RWPE2 (cell line): ENCODE results near the gene ZCCHC7.

Experiments used
- ATAC-seq: fragments of 200-7000 bp; cut with Tn5 transposase; 3 replicates; pipeline ENCODE4 v1.9.1; 2021; ENCODE audit warnings: low read depth
- DNase-seq: peaks from one replicate; pipeline ENCODE4 v3.0.0-alpha.2; 2020; ENCODE audit warnings: low spot score
- H3K27ac ChIP-seq: fragments of 450-650 bp; 2 replicates; pipeline ENCODE4 v1.5.1; 2017; ENCODE audit warnings: mild to moderate bottlenecking; ENCODE audit not compliant: poor library complexity, severe bottlenecking
- H3K27me3 ChIP-seq: fragments of 250-450 bp; sonication (Bioruptor Pico); 2 replicates; pipeline ENCODE4 v1.5.1; 2021; ENCODE audit warnings: mild to moderate bottlenecking, moderate library complexity; ENCODE audit not compliant: insufficient read depth, poor library complexity, severe bottlenecking
- H3K36me3 ChIP-seq: fragments of 250-450 bp; sonication (Bioruptor Pico); 2 replicates; pipeline ENCODE4 v1.5.1; 2020; ENCODE audit warnings: low read depth, mild to moderate bottlenecking, moderate library complexity
- H3K4me1 ChIP-seq: fragments of 250-450 bp; sonication (Bioruptor Pico); 2 replicates; pipeline ENCODE4 v1.5.1; 2021; ENCODE audit warnings: mild to moderate bottlenecking, moderate library complexity; ENCODE audit not compliant: insufficient read depth, poor library complexity, severe bottlenecking
- H3K4me3 ChIP-seq: fragments of 250-450 bp; sonication (Bioruptor Pico); 2 replicates; pipeline ENCODE4 v1.5.1; 2021; ENCODE audit warnings: mild to moderate bottlenecking, moderate library complexity; ENCODE audit not compliant: severe bottlenecking
- H3K9me3 ChIP-seq: fragments of 250-450 bp; sonication (Bioruptor Pico); 2 replicates; pipeline ENCODE4 v1.5.1; 2021; ENCODE audit warnings: mild to moderate bottlenecking, moderate library complexity; ENCODE audit not compliant: severe bottlenecking
- TF ChIP-seq, protein P1 (sequence below): fragments of 450-650 bp; IDR thresholded peaks from one replicate; pipeline ENCODE4 v1.5.1; 2017; ENCODE audit warnings: mild to moderate bottlenecking, moderate library complexity; ENCODE audit not compliant: poor library complexity, severe bottlenecking

Gene ZCCHC7

DNA sequence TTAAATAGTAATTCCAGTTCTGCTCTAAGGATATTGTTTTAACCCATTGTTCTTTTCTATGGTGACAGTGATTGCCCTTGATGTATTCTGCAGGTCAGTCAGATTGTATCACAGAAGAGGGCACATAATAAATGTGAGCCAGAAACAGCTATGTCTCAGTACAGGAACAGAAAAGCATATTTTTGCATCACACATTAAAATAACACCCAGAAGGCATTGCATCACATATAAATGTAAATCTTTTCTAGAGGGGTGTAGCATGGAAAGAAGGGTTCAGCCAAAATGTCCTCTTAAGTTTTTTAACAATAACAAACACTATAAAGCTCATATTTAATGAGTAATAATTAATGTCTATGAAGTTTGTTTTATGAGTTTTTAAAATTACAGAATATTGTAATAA, 30.0 kb downstream of the ZCCHC7 start:
- Histone ChIP-seq H3K27me3 (no peaks in the 10 kb centered on the region), H3K4me3 (no peak overlapping the region), H3K9me3 (no peaks in the 10 kb centered on the region), H3K36me3 (peaks cover 17% of the 10 kb centered on the region), H3K4me1 (no peaks in the 10 kb centered on the region), H3K27ac (no peak overlapping the region)
- no peak for DNase-seq
- TF ChIP-seq, protein P1, sequence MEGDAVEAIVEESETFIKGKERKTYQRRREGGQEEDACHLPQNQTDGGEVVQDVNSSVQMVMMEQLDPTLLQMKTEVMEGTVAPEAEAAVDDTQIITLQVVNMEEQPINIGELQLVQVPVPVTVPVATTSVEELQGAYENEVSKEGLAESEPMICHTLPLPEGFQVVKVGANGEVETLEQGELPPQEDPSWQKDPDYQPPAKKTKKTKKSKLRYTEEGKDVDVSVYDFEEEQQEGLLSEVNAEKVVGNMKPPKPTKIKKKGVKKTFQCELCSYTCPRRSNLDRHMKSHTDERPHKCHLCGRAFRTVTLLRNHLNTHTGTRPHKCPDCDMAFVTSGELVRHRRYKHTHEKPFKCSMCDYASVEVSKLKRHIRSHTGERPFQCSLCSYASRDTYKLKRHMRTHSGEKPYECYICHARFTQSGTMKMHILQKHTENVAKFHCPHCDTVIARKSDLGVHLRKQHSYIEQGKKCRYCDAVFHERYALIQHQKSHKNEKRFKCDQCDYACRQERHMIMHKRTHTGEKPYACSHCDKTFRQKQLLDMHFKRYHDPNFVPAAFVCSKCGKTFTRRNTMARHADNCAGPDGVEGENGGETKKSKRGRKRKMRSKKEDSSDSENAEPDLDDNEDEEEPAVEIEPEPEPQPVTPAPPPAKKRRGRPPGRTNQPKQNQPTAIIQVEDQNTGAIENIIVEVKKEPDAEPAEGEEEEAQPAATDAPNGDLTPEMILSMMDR: no peak
- ATAC-seq: no peak

DNA sequence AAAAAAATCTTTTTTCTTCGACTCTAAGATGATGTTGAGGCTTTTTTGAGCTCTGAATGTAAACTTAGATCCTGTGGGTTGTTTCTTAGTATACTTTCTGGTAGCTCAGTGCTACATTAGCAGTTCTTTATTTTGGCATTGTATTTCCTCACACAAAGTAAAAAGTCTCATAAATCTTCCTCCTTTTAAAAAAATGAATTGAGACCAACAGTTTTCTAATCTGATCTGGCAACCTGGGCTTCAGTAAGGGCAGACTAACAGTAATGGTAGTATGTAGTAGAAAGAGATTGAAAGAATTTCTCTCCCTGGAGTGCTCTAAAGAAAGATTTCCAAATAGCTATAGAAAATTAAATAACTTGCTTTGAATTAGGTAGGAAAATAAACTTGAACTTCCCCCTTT, 31.4 kb downstream of the ZCCHC7 start:
- H3K27me3 ChIP-seq: no peaks in the 10 kb centered on the region
- no peak overlapping the region for H3K27ac ChIP-seq
- no peak overlapping the region for H3K4me3 ChIP-seq
- peaks cover 21% of the 10 kb centered on the region for H3K36me3 ChIP-seq
- ATAC-seq (no peak), DNase-seq (no peak)
- H3K4me1 ChIP-seq: no peaks in the 10 kb centered on the region
- no peaks in the 10 kb centered on the region for H3K9me3 ChIP-seq
- TF ChIP-seq, protein P1: no peak

DNA sequence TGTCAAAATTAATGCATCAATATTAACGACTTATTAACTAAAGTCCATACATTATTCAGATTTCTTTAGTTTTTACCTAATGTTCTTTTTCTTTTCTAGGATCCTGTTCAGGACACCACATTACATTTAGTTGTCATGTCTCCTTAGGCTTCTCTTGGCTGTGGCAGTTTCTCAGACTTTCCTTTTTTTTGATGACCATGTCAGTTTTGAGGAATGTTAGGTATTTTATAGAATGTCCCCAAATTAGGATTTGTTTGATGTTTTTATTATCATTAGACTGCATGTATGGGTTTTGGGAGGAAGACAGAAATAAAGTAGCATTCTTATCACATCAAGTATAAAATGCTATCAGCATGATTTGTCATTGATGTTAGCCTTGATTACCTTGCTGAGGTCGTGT, 32.0 kb downstream of the ZCCHC7 start:
- H3K4me1 ChIP-seq: no peaks in the 10 kb centered on the region
- no peaks in the 10 kb centered on the region for H3K27me3 ChIP-seq
- DNase-seq (no peak), ATAC-seq (no peak)
- TF ChIP-seq, protein P1: no peak
- peaks cover 17% of the 10 kb centered on the region for H3K36me3 ChIP-seq
- H3K27ac ChIP-seq: no peak overlapping the region
- H3K4me3 ChIP-seq: no peak overlapping the region
- no peaks in the 10 kb centered on the region for H3K9me3 ChIP-seq

DNA sequence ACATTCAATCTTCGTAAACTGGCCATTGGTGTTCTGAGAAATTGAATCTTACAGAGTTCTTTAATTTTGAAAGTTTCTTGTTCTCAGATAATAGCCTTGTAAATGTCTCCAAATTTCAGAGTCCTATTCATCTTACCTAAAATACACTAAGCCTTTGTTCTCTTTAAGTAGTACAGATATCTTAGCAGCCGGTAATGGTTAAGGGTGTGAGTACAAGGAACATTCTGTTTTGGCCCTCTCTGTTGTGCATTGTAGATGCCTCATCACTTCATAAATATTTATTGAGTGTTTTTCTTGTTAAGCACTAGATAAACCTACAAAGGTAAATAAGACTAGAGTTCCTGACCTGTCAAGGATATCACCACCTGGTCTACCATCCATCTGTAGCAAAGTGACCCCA, 35.2 kb downstream of the ZCCHC7 start:
- Histone ChIP-seq H3K4me3 (no peak overlapping the region), H3K36me3 (peaks cover 19% of the 10 kb centered on the region)
- TF ChIP-seq, protein P1: no peak

DNA sequence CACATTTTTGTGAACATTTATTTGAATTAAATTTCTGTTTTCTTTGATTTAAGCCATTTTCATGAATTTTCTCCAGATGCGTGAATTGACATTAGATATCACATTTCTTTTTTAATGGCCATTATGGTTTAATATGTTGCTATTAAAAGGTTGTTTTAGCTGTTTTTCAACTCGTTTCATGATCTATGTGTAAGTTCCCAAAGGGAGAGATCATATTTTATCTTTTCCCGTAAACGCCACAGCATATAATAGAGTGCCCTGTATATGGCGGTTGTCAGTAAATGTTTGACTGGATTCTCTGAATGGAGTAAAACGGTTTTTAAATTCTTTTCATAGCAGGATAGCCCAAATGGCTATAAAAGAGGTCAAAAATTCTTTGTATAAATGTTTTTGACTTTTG, 35.8 kb downstream of the ZCCHC7 start:
- no peaks in the 10 kb centered on the region for H3K4me1 ChIP-seq
- DNase-seq: no peak

More for the DNA sequence above, 35.2 kb downstream of the ZCCHC7 start:
- no peak overlapping the region for H3K27ac ChIP-seq
- DNase-seq (no peak), ATAC-seq (no peak)
- no peaks in the 10 kb centered on the region for H3K9me3 ChIP-seq
- no peaks in the 10 kb centered on the region for H3K27me3 ChIP-seq
- no peaks in the 10 kb centered on the region for H3K4me1 ChIP-seq

More for the DNA sequence above, 35.8 kb downstream of the ZCCHC7 start:
- Histone ChIP-seq H3K36me3 (peaks cover 19% of the 10 kb centered on the region), H3K4me3 (no peak overlapping the region), H3K27ac (no peak overlapping the region), H3K27me3 (no peaks in the 10 kb centered on the region), H3K9me3 (no peaks in the 10 kb centered on the region)
- TF ChIP-seq, protein P1: no peak
- ATAC-seq: no peak
